Panc1 (cell line): ENCODE results near the gene WDR46. TPM values are rescaled to one million over a fixed set of nuclear protein-coding genes. Genes with fewer than 3 reads are reported as not detected.

ENCODE experiments used
- ATAC-seq: fragments of 200-7000 bp; cut with Tn5 transposase; 2 replicates; pipeline ENCODE4 v1.9.1; 2020; ENCODE audit warnings: mild to moderate bottlenecking, moderate library complexity
- BruUV-seq: library from RNA; stranded (reverse); fragments of 400-500 nt; replicated peaks from 2 replicates; lab custom pipeline; 2021; lab: Mats Ljungman, UMichigan
- CTCF ChIA-PET: fragments of 300-600 bp; sonication (Branson Sonifier 250); formaldehyde crosslinking; loops from one replicate; lab custom pipeline; 2022; ENCODE audit warnings: antibody characterized with exemption; lab: Charles Lee
- POLR2A ChIA-PET: fragments of 300-600 bp; sonication (Branson Sonifier 250); formaldehyde crosslinking; loops from one replicate; lab custom pipeline; 2022; ENCODE audit warnings: antibody characterized with exemption; lab: Charles Lee
- DNase-seq: peaks from one replicate; pipeline ENCODE4 v3.0.0-alpha.2; 2010; ENCODE audit warnings: low read depth, low spot score
- H3K27ac ChIP-seq: 2 replicates; pipeline ENCODE4 v1.5.1; 2011; ENCODE audit warnings: mild to moderate bottlenecking, low read length, inconsistent platforms
- H3K27me3 ChIP-seq: fragments of 200-500 bp; sonication (Bioruptor generic); 2 replicates; pipeline ENCODE4 v1.6.0; 2014; ENCODE audit warnings: low read length, inconsistent platforms; ENCODE audit not compliant: control insufficient read depth, insufficient read depth
- H3K36me3 ChIP-seq: fragments of 200-500 bp; sonication (Bioruptor generic); 2 replicates; pipeline ENCODE4 v1.5.1; 2014; ENCODE audit warnings: inconsistent platforms, mild to moderate bottlenecking, low read length, moderate library complexity; ENCODE audit not compliant: control insufficient read depth, insufficient read depth
- H3K4me1 ChIP-seq: 2 replicates; pipeline ENCODE4 v1.5.1; 2011; ENCODE audit warnings: inconsistent platforms, mild to moderate bottlenecking, low read length, moderate library complexity; ENCODE audit not compliant: control insufficient read depth, insufficient read depth
- H3K4me3 ChIP-seq, 2 experiments: 2 replicates each; pipeline ENCODE4 v1.5.1; 2011 to 2012; ENCODE audit warnings: low read depth in 2 of 2, low read length in 2 of 2, mild to moderate bottlenecking in 2 of 2, inconsistent platforms in 1 of 2, moderate library complexity in 1 of 2
- H3K9me3 ChIP-seq: fragments of 200-500 bp; sonication (Bioruptor generic); 2 replicates; pipeline ENCODE4 v1.5.1; 2014; ENCODE audit warnings: low read depth, mild to moderate bottlenecking, inconsistent platforms, low read length, moderate library complexity; ENCODE audit not compliant: control insufficient read depth, insufficient read depth
- CTCF ChIP-seq: fragments of 450-650 bp; IDR thresholded peaks from 2 replicates; pipeline ENCODE4 v1.5.1; 2017; ENCODE audit warnings: mild to moderate bottlenecking
- POLR2AphosphoS5 ChIP-seq: IDR thresholded peaks from 2 replicates; pipeline ENCODE4 v1.6.1; 2012; ENCODE audit warnings: mild to moderate bottlenecking, low read depth, low read length, moderate library complexity
- REST ChIP-seq, 2 experiments: IDR thresholded peaks; 2 replicates each; pipeline ENCODE4 v1.6.1; 2011 to 2012; ENCODE audit warnings: low read depth in 2 of 2, control low read depth in 1 of 2, low read length in 1 of 2, mild to moderate bottlenecking in 1 of 2, moderate library complexity in 1 of 2; ENCODE audit not compliant: insufficient read depth in 1 of 2
- SIN3A ChIP-seq: IDR thresholded peaks from 2 replicates; pipeline ENCODE4 v1.6.1; 2012; ENCODE audit warnings: low read depth, mild to moderate bottlenecking, low read length, moderate library complexity, borderline replicate concordance; ENCODE audit not compliant: insufficient read depth
- TCF7L2 ChIP-seq: IDR thresholded peaks from 2 replicates; pipeline ENCODE4 v1.6.1; 2011; ENCODE audit warnings: mild to moderate bottlenecking, low read depth, low read length, inconsistent platforms
- in situ Hi-C: cut with HindIII; loops from 2 replicates; pipeline ENCODE4 v1.10.0; 2016; ENCODE audit warnings: low sequenced_read_pairs, low pct_unique_long_range_greater_than_20kb
- intact Hi-C: fragments of 100-400 bp; cut with micrococcal nuclease; formaldehyde crosslinking; loops from one replicate; pipeline ENCODE4 v1.10.0; 2022; ENCODE audit not compliant: unreplicated experiment
- total RNA-seq: library from RNA; stranded (reverse); gene quantifications from one replicate; pipeline ENCODE4 v1.2.1, GENCODE V29; 2021; ENCODE audit not compliant: unreplicated experiment

The WDR46 gene
- total RNA-seq, 1 experiment from 2014 or later, result 80.6 TPM

GRCh38 chr6:33243476-33243875 is 45.6 kb downstream of the WDR46 start:
- no peak for TF ChIP-seq CTCF
- TF ChIP-seq SIN3A, result no peak
- TF ChIP-seq TCF7L2, result no peak
- TF ChIP-seq POLR2AphosphoS5, result no peak
- no peak for TF ChIP-seq REST (IDR thresholded peaks at IDR 0.05; ENCODE audit: insufficient read depth in 1 of 2, low read depth in 2 of 2, low read length in 1 of 2)
- ChIA-PET POLR2A (interaction anchor here (0.7 kb wide), 1 partner anchor 33 kb away, joined by 6 read pairs; the partner anchor contains the start of gene B3GALT4), CTCF (interaction anchor here (0.6 kb wide), 1 partner anchor 213 kb away, joined by 4 read pairs; no protein-coding TSS in a partner anchor)
- no peaks in the 10 kb centered on the region for H3K9me3 ChIP-seq
- H3K27ac ChIP-seq, result no peak overlapping the region
- no peak for ATAC-seq
- H3K27me3 ChIP-seq, result no peaks in the 10 kb centered on the region
- H3K36me3 ChIP-seq, result no peaks in the 10 kb centered on the region
- no peak for DNase-seq
- BruUV-seq, result no TSS peak
- H3K4me1 ChIP-seq, result no peaks in the 10 kb centered on the region
- in situ Hi-C loops (no loop called here), intact Hi-C loops (loop anchor here (10.0 kb wide), 1 partner anchor 229 kb away; no protein-coding TSS in a partner anchor)
- H3K4me3 ChIP-seq, result no peak overlapping the region

GRCh38 chr6:33241968-33242367 is 47.1 kb downstream of the WDR46 start:
- DNase-seq (no peak), ATAC-seq (no peak)

More at GRCh38 chr6:33241968-33242367, 47.1 kb downstream of the WDR46 start:
- H3K9me3 ChIP-seq, result no peaks in the 10 kb centered on the region
- no peak overlapping the region for H3K27ac ChIP-seq
- no TSS peak for BruUV-seq
- intact Hi-C loops (loop anchor here (10.0 kb wide), 1 partner anchor 227 kb away; no protein-coding TSS in a partner anchor), in situ Hi-C loops (no loop called here)
- TF ChIP-seq POLR2AphosphoS5, result no peak
- TF ChIP-seq REST (IDR thresholded peaks at IDR 0.05; ENCODE audit: insufficient read depth in 1 of 2, low read depth in 2 of 2, low read length in 1 of 2), result no peak
- no peak for TF ChIP-seq TCF7L2
- TF ChIP-seq SIN3A, result no peak
- no peak for TF ChIP-seq CTCF
- no peaks in the 10 kb centered on the region for H3K4me1 ChIP-seq
- H3K27me3 ChIP-seq, result no peaks in the 10 kb centered on the region
- ChIA-PET CTCF (no interaction called here), POLR2A (no interaction called here)
- no peak overlapping the region for H3K4me3 ChIP-seq
- H3K36me3 ChIP-seq, result no peaks in the 10 kb centered on the region
